NCI-H146 (cell line): ENCODE results near the gene LCTL.
"Not testable (repeated sequence)": the region's sequence is repeated elsewhere in the genome, so short reads cannot be mapped to it uniquely, and the experiment has no call there.

Source experiments
- DNase-seq: peaks from one replicate; lab custom pipeline; 2025; lab: John Stamatoyannopoulos, UW

LCTL gene

DNA sequence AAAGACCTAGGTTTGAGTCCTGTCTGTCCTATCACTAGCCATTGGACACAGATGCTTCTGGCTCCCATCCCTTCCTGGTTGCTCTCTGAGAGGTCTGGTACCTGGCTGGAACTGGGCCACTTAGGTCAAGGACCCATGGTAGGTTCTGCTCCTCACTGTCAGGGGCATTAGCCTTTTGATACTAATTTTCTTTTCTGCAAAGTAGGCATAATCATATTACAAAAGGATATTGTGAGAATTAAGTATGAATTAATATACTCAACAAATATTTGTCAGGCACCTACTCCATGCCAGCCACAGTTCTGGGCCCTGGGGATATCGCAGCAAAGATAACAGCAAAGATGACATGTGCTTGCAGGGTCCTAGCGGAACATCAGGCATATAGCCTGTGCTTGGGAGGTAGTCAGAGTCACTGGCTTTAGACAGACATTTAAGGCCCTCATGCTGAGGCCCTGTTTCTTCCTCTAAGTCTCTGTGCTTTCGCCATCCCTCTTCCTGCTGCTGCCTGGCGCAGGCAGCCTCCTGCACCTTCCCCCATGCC, 25.6 kb upstream of the LCTL start:
- no peak for DNase-seq

DNA sequence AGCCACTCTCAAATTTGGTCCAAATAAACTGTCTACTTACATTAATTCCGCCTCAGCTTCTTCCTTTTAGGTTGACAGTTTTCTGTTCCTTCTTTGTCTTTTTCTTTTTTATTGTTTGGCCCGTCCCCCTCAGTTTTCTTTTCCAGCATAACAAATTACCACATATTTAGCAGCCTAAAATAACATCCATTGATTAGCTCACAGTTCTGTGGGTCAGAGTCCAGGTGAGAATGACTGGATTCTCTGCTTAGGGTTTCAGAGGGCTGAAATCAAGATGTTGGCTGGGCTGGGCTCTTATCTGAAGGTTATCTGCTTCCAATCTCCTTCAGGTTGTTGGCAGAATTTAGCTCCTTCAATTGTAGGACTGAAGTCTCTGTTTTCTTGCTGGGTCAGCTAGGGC, 24.6 kb upstream of the LCTL start:
- no peak for DNase-seq

DNA sequence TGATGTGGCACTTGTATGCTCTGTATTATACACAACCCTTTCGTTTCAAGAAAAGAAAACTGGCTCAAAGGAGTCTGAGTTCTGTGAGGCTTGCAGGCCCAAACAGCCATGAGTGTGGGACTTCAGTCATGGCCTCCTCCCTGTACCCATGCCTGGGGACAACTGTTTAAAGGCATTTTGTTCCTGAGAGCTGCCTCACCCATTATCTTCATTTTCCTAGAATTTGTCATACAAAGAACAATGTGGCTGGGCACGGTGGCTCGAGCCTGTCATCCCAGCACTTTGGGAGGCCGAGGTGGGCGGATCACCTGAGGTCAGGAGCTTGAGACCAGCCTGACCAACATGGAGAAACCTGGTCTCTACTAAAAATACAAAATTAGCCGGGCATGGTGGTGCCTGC, 23.6 kb upstream of the LCTL start:
- DNase-seq, result not testable (repeated sequence)

DNA sequence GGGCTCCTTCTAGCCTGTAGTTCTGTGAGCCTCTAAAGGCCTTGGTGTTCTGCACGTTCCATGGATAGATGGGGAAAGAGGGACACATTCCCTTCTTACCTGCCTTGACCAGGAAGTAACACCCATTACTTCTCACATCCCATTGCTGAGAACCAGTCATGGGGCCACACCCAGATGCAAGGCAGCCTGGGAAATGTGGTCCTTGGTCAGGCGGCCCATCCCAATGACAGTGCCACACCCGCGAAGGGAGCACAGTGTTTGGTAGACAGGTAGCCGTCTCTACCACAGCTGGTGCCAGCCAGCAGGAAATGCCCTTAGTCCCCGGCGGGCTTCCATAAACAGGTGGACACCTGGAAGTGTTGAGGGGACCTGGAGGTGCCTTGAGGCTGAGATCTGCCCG, 23.2 kb upstream of the LCTL start:
- DNase-seq, result no peak

DNA sequence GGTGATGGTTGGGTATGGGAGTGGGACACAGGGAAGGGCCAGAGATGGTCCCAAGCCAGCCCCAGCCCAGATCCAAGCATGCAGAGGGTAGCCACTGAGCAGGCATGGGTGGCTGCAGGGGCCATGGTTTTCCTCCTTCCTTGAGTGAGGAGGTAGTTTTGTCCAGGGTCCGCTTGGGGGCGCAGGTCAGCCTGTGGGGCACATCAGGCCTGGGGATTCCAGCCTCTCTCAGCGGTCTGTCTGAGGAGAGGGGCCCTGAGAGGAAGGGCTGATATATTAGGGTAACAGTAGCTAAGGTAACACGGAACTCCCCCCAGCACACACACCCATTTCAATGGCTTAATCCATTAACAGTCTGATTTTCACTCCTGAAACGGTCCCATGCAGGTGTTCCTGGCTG, 22.7 kb upstream of the LCTL start:
- DNase-seq, result peak; percentile 13

DNA sequence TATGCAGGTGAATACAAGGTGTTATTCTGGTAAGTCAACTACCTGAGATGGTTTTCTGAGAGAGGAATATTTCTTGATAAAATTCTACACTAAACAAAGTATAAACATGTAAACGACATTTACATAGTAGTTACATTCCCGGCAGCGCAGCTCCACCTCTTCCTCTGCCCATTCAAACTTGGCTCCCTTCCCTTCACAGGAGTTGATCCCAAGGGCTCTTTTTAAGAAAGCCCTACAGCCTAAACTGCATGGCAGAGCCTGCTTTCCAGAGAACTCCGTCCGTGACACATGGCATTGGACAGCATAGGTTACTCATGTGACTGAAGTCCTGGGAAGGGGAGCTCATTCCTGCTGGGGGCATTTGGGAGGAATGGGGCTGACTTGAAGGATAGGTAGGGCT, 22.0 kb upstream of the LCTL start:
- no peak for DNase-seq

DNA sequence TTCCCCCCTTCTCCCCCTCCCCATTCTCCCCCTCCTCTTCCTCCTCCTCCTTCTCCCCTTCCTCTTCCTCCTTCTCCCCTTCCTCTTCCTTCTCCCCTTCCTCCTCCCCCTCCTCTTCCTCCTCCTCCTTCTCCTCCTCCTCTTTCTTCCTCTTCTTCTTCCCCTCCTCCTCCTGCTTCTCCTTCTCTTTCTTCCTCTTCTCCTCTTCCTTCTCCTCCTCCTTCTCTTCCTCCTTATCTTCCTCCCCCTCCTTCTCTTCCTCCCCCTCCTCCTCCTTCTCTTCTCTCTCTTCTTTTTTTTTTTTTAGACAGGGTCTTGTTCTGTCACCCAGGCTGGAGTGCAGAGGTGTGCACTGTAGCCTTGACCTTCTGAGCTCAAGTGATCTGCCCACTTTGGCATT, 21.2 kb upstream of the LCTL start:
- no peak for DNase-seq

DNA sequence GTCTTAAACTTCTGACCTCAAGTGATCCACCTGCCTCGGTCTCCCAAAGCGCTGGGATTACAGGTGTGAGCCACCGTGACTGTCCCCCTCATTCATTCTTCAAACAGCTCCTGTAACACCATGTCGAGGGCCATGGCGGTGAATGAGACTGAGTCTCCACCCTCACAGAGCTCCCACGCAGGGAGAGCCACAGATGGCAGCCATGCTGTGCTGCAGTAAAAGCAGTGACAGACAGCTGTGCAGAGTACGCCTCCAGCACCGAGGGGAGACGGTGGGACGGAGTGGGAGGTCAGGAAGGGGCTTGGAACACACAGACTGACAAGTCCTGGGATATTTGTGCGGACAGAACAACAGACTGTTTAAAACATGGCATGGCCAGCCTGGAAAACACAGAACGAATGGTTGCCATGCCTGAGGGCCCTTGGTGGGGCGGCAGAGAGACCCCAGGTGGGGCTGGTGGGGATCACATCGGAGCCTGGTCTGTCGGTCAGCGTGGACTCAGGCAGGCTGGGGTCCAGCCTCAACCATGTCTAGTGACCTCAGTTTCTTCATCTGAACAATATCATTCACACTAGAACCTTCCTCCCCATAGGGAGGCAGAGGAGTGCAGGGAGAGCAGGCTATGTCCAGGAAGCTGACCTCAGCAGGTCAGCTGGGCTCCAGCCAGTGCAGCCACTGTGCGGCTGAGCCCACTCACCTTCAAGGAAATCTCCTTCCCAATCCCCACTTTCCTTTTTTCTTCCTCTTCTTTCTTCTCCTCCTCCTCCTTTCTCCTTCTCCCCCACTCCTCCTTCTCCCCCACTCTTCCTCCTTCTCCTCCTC, 20.6 kb upstream of the LCTL start:
- DNase-seq, result no peak

DNA sequence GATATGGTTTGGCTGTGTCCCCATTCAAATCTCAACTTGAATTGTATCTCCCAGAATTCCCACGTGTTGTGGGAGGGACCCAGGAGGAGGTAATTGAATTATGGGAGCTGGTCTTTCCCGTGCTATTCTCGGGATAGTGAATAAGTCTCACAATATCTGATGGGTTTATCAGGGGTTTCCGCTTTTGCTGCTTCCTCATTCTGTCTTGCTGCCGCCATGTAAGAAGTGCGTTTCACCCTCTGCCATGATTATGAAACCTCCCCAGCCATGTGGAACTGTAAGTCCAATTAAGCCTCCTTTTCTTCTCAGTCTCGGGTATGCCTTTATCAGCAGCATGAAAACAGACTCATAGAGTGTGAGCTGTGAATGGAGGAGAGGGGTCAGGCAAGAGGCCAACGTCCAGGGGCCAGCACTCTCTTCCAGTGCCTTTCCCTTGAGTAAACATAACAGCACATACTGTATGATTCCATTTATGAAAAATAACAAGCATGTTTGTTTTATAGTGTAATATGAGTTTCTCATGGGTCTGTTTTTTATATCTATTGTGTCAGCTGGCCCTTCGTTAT, 16.3 kb upstream of the LCTL start:
- no peak for DNase-seq

DNA sequence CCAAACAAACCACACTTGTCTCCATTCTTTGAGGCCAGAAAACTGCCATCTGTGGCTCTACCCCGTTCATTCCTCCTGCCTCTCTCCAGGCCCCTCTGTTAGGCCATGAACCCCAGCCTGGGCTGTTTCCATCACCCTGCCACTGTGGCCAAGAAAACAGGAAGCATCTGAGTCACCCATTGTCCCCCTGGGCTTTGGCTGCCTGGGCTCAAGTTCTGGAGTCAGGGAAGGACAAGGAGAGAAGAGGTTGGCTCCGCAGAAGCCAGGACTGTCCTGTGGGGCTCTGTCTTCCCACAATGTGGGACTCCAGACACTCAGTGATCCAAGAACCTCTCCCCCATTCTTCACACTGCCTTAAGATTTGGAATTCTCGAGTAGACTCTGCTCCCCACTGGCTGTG, 14.8 kb upstream of the LCTL start:
- no peak for DNase-seq

DNA sequence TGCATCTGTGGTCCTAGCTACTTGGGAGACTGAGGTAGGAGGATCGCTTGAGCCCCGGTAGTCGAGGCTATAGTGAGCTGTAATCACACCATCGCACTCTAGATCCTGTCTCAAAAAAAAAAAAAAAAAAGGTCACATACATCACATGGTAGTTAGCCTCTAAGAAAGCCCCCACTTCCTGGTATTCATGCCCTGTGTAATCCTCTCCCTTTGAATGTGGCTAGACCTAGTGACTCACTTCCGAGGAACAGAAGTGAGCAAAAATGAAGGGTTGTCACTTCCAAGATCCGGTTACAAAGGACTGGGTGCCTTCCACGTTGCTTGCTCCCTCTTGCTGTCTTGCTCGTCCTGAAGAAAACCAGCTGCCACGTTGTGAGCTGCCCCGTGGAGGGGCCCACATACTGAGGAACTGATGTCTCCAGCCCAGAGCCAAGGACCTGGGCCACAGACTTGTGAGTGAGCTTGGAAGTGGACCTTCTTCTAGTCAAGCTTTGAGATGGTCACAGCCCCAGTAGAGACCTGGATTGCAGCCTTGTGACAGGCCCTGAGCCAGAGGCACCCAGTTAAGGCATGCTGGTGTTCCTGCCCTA, 12.6 kb upstream of the LCTL start:
- no peak for DNase-seq

DNA sequence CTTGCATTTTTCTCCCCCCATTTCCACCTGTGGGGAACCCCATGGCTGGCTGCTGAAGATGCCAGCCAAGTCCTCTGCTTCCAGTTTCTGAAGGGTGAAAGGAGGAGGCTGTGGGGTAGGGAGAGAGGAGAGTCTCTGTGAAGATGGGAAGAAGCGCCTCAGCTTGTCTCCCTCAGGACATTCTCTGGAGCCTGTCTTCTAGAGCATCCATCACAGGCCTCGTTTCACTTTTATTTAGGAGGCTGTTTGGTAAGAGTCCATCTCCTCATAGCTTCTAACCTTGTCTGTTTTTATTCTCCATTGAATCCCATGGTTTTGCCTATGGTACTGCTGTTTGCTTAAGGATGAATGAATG, 8.8 kb upstream of the LCTL start:
- DNase-seq, result no peak

DNA sequence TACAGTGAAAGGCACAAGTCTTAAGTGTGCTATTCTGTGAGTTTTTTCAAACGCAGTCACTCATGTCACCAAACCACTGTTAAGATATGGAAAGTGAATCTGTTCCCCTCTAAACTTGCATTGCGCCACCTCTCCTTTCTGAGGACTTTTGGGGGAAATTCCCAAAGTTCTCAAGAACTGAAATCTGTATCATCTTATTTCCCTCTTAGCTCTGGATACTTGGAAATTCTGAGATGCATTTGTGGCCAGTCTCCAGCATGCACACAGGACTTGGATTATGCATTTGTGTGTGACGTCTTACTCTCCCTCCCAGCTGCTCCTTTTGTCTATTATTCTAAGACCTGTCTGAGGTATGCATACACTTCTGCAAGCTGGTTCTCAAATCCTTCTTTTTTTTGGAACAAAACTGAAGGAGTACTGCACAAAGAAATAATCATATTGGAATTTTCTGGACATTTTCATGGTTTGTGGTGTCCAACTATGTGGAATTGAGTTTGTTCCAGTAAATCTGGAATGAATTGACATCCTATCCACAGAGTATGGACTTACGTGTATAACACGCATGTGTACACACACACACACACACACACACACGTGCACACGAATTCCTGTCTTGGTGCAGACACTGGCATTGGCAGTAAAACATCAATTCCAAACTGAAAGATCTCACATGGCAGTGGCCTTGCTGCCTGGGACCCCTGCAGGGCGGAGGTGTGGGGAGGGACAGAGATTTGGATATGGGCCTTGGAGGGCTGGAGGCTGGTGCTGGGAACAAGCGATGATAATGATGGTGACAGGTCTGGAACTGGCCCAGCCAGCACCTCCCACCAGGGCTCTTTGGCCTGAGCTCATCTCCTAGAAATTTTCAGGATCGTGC, 8.2 kb upstream of the LCTL start:
- no peak for DNase-seq

DNA sequence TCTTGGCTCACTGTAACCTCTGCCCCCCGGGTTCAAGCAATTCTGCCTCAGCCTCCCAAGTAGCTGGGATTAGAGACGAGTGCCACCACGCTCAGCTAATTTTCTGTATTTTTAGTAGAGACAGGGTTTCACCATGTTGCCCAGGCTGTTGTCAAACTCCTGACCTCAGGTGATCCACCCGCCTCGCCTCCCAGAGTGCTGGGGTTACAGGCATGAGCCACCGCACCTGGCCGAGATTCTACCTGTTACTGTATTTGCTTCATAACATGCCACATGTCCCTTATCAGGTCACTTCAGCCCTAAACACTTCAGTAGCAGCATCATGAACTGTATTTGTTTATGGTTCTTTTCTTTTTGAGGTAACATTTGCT, 7.5 kb upstream of the LCTL start:
- DNase-seq, result no peak

DNA sequence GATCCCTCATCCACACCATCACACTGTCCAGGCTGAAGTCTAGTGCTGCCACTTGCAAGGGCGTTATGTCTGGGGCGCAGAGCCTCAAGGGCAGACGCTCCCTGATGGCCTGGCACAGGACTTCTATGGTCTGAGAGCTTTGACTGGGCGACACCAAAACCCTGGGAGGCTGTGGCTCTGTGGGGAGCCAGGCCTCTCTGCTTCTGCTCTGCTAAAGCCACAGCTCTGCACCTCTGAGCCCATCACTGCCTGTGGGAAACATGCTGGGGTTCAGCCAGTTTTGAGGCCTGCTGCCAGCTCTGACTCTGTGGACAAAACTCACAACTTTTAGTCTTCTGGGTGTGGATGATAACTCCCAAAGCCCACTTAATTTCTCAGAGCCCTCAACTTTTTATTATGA, 6.3 kb upstream of the LCTL start:
- no peak for DNase-seq

DNA sequence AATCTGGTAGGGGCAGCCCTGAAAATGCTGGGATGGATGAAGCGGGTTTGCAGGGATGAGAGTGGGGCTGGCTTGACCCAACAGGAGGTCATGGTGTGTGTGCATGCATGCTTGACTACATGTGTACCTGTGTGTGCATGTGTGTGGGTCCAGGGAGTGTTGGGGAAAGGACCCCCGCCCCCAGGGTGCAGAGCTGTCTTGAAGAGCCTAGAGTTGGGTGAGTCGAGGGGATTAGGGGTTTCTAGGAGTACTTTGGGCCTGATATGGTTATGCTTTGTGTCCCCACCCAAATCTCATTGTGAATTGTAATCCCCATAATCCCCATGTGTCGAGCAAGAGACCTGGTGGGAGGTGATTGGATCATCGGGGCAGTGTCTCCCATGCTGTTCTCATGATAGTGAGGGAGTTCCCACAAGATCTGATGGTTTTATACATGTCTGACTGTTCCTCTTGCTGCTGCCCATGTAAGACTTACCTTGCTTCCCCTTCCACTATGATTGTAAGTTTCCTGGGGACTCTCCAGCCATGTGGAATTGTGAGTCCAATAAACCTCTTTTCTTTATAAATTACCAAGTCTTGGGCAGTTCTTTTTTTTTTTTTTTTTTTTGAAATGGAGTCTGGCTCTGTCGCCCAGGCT, 5.2 kb upstream of the LCTL start:
- DNase-seq, result no peak

DNA sequence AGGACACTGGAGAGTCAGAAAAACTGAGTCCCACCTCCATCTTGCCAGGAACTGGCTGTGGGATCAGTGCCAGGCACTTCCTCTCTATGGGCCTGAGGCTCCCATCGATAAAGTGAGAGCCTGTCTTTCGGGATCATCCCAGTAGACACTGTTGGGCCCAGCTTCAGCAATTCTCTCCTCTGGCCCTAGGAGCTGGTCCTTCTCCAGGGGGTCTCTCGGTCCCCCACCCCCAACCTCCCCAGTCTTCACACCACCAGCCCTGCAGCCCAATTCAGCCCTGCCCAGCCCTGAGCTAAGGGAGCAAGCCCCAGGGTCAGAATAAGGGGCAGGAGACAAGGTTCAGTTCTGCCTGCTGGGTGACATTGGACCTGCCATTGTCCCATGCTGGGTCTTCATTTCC, 4.5 kb upstream of the LCTL start:
- DNase-seq, result no peak

DNA sequence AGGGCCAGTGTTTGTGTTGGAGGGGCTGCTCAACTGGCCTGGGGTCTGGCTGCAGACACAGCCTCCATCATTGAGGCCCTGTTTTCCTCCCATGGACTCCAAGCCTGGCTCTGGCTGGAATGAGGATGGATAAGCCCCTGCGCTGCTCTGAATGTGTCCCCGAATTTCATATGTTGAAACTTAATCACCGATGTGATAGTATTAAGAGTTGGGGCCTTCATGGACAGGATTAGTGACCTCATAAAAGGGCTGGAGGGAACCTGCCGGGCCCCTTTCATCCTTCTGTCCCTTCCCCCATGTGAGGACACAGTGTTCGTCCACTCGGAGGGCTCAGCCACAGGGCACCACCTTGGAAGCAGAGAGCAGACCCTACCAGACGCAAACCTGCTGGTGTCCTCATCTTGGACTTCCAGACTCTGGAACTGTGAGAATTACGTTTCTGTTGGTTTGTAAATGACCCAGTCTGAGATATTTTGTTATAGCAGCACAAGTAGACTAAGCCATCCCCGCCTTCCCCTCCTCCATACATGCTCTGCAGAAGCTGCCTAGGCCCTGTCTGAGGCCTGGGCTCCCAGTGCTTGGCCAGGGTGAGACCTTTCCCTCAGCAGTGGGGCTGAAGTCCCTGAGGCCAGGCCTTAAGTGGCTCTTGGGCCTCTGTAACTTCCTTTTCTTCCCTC, 3.8 kb upstream of the LCTL start:
- no peak for DNase-seq

DNA sequence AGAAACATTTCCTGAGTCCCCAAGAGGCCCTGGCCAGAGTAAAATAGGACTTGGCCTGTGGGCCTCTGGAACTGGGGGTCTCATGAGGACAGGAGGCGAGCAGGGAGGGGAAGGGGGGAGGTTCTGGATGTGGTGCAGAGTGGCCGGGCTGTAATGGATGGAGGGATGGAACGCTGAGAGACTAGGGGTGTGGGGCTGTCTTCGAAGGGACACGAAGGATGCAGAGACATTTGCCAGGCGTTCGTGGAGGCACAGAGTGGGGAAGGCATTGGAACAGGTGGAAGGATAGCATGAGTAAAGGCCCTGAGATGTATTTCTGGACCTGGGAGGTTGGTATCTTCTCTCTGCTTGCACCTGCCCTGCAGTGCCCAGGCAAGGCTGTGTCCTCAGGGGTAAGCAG, 2.1 kb upstream of the LCTL start:
- no peak for DNase-seq

DNA sequence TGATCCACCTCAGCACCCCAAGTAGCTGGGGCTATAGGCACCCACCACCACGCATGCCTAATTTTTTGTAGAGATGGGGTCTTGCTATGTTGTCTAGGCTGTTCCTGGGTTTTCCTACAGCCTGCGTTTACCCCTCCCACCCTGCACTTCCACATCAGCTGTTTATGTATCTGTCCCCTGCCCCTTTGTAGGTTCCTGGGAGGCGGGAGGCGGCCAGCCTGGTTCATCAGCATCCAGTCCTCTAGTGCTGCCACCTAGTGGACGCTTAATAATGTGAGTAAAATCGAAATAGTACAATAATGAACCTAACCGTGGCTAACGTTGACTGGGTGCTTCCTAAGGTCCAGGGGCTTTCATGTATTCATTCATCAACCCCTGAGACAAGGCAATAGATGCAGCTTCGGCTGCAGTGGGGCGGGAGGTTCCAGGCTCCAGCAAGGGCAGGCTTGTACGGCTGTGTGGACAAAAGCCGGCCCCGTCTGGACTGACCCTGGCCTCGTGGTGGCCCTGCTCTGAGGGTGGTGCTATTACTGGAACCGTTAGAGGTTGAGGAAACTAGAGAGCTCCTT, 1.2 kb upstream of the LCTL start:
- DNase-seq, result peak; percentile 79

DNA sequence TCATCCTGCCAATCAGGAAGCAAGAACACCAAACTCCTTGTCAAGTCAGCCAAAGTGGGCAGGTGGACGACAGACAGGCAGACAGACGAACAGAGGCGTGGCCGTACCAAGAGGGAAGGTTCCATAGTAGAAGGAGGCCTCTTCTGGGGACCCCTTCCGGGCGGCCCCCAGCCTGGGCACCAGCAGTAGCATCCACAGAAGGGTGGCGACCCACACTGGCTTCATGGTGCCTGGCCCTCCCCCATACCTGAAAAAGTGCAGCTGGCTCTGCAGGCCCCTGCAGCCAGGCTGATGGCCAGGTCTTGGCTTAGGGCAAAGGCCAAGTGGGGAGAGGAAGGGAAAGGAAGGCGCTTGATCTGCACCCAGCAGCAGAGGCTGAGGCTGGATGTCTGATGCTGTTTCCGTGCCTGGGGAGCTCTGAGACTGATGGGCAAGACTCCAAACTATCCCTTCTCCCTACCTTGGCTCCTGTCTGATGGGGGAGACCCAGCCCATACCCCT, 607 bp downstream of the LCTL start:
- no peak for DNase-seq
